Measurements from ENCODE around the gene AUH.

The AUH gene

GRCh38 chr9:91245431-91246313 lies 116.0 kb downstream of the AUH start:
- no peak for DNase-seq (ENCODE audit: low spot score)

GRCh38 chr9:91243029-91243428 lies 118.7 kb downstream of the AUH start:
- no peak for DNase-seq (ENCODE audit: low spot score)

- DNase-seq (ENCODE audit: low spot score): peak; percentile 38
These were observed 119.8 kb downstream of the AUH start for GRCh38 chr9:91241909-91242308.

GRCh38 chr9:91240596-91241165 lies 121.0 kb downstream of the AUH start:
- DNase-seq (ENCODE audit: low spot score): no peak

- DNase-seq (ENCODE audit: low spot score): no peak
These were observed 122.2 kb downstream of the AUH start for GRCh38 chr9:91239367-91240111.

GRCh38 chr9:91234523-91234922 lies 127.2 kb downstream of the AUH start:
- DNase-seq (ENCODE audit: low spot score): no peak

GRCh38 chr9:91231619-91232018 lies 130.1 kb downstream of the AUH start:
- DNase-seq (ENCODE audit: low spot score): no peak

GRCh38 chr9:91223000-91223399 lies 138.7 kb downstream of the AUH start:
- DNase-seq (ENCODE audit: low spot score): no peak

- no peak for DNase-seq (ENCODE audit: low spot score)
These were observed 139.3 kb downstream of the AUH start for GRCh38 chr9:91222457-91222856.

GRCh38 chr9:91221332-91221731 lies 140.4 kb downstream of the AUH start:
- DNase-seq (ENCODE audit: low spot score): no peak

- DNase-seq (ENCODE audit: low spot score): peak; percentile 45
These were observed 141.1 kb downstream of the AUH start for GRCh38 chr9:91220491-91221135.

- no peak for DNase-seq (ENCODE audit: low spot score)
These were observed 141.7 kb downstream of the AUH start for GRCh38 chr9:91220021-91220420.

GRCh38 chr9:91219557-91219956 lies 142.2 kb downstream of the AUH start:
- no peak for DNase-seq (ENCODE audit: low spot score)

GRCh38 chr9:91217388-91217787 lies 144.3 kb downstream of the AUH start:
- no peak for DNase-seq (ENCODE audit: low spot score)

- no peak for DNase-seq (ENCODE audit: low spot score)
These were observed 146.9 kb downstream of the AUH start for GRCh38 chr9:91214867-91215266.

GRCh38 chr9:91214086-91214485 lies 147.6 kb downstream of the AUH start:
- DNase-seq (ENCODE audit: low spot score): no peak

- DNase-seq (ENCODE audit: low spot score): no peak
These were observed 149.0 kb downstream of the AUH start for GRCh38 chr9:91212596-91213243.

GRCh38 chr9:91211919-91212318 lies 149.8 kb downstream of the AUH start:
- DNase-seq (ENCODE audit: low spot score): no peak

- DNase-seq (ENCODE audit: low spot score): no peak
These were observed 150.3 kb downstream of the AUH start for GRCh38 chr9:91211414-91211813.

- DNase-seq (ENCODE audit: low spot score): no peak
These were observed 151.4 kb downstream of the AUH start for GRCh38 chr9:91210318-91210717.

GRCh38 chr9:91208837-91209236 lies 152.9 kb downstream of the AUH start:
- peak; percentile 50 for DNase-seq (ENCODE audit: low spot score)

- no peak for DNase-seq (ENCODE audit: low spot score)
These were observed 153.3 kb downstream of the AUH start for GRCh38 chr9:91208419-91208745.
